ENCODE data around the gene SDHAF1.
"Not testable (repeated sequence)": the region's sequence is repeated elsewhere in the genome, so short reads cannot be mapped to it uniquely, and the experiment has no call there.

The SDHAF1 gene, protein sequence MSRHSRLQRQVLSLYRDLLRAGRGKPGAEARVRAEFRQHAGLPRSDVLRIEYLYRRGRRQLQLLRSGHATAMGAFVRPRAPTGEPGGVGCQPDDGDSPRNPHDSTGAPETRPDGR

DNA sequence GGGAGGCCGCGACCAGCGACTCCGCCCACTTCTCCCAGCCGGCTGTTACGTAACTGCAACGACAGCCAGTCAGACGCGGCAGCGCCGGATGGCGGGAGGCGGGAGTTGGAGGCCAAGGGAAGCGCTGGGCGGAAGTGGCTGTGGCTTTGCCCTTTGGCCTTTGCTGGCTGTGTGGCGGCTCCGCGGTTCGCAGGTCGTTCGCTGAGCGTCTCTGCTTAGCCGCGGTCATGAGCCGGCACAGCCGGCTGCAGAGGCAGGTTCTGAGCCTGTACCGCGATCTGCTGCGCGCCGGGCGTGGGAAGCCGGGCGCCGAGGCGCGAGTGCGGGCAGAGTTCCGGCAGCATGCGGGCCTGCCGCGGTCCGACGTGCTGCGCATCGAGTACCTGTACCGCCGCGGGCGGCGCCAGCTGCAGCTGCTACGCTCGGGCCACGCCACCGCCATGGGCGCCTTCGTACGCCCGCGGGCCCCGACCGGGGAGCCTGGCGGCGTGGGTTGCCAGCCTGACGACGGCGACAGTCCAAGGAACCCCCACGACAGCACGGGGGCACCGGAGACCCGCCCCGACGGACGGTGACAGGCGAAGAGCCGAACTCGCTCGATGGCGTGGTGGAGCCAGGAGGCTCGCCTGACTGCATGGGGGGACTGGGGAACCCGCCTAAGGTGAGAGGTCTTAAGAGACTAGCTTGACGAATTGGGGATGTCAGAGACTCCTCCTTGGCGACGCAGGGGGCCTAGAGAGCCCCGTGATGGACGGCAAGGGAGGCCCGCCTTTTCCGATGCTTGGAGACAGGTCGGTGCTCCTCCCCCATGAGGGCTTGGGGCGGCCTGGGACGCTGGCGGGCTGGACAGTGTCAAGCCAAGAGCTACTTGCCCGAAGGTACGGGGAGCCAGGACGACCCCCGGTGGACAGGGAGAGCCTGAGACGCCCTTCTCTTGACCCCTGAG is at the start of gene SDHAF1:
TSS of gene SDHAF1 (plus strand) at position 141 of the 946 bp plus-strand sequence. CDS start at position 228, 87 bp downstream.
- DNase-seq (ENCODE audit: low read depth in 2 of 2): peak; percentile 90 to 93

DNA sequence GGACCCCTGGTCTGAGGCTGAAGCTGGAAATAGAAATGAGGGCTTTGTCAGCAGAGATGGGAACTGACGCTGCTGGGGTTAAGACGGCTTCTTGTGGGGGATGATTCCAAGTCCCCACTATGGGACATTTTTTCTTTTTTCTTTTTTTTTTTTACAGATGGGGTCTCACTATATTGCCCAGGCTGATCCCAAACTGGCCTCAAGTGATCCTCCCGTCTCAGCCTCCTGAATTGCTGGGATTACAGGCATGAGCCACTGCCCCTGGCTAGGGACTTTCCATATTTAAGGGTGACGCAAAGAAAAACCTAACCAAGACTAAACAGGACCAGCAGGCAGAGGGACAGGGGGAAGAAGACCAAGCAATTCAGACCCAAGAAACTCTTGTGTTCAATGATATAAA is 48.8 kb upstream of the SDHAF1 start:
- DNase-seq (ENCODE audit: low read depth in 2 of 2): no peak

DNA sequence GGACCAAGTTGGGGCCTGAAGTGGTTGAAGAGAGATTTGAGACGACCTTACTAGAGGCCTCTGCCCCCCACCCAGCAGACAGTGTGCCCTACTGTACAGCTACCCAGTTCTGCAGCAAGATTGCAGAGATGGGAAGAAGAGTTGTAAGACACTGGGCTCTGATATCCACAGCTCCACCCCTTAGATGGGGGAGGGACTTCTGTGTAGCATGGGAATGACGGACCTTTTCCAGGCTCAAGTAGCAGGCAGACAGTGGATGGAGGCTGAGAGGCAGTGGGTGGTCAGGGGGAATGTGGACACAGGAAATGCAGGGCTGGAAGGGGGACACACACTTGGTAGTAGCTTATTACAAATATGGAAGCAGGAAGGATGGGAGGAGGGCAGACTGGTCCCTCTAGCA is 45.9 kb upstream of the SDHAF1 start:
- DNase-seq (ENCODE audit: low read depth in 2 of 2): no peak

DNA sequence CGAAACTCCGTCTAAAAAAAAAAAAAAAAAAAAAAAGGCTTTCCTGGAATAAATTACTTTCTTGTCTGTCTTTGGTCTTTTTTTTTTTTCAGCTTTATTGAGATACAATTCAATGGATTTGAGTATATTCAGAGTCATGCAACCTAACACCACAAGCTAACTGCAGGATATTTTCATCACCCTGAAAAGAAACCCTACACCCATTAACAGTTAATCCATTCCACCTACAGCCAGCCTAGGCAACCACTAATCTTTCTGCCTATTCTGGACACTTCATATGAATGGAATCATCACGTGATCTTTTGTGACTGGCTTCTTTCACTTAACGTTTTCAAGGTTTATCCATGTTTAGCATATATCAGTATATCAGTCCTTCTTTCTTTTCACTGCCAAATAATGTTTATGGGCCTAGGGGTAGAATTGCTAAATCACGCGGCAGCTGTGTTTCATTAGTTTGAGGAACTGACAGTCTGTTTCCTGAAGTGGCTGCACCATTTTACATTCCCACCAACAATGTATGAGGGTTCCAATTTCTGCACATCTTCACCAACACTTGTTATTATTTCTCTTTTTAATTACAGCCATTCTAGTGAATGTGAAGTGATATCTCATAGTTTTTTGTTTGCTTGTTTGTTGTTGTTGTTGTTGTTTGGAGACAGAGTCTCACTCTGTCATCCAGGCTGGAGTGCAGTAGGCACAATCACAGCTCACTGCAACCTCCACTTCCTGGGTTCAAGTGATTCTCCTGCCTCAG is 38.9 kb upstream of the SDHAF1 start:
- no peak for DNase-seq (ENCODE audit: low read depth in 2 of 2)

DNA sequence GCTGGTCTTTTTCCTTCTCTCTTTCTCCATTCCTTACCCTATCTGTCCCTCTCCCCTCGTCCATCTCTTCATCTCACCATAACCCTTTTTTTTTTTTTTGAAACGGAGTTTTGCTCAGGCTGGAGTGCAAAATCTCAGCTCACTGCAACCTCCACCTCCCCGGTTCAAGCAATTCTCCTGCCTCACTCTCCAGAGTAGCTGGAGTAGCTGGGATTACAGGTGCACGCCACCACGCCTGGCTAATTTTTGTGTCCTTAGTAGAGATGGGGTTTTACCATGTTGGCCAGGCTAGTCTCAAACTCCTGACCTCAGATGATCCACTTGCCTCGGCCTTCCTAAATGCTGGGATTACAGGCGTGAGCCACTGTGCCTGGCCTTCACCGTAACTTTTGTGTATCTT is 37.6 kb upstream of the SDHAF1 start:
- DNase-seq (ENCODE audit: low read depth in 2 of 2): not testable (repeated sequence)

DNA sequence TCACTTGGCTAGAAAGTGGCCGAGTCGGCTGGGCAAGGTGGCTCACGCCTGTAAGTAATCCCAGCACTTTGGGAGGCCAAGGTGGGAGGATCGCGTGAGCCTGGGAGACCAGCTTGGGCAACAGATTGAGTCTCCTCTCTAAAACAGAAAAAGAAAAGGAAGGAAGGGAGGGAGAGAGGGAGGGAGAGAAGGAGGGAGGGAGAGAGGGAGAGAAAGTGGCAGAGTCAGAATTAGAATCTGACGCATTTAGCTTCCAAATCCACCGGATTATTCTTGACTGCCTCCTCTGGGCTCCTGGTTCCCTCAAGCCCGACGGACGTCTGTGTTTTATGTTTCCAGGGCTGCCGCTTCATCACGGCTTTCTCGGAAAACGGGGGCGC is 36.3 kb upstream of the SDHAF1 start:
- DNase-seq (ENCODE audit: low read depth in 2 of 2): no peak

DNA sequence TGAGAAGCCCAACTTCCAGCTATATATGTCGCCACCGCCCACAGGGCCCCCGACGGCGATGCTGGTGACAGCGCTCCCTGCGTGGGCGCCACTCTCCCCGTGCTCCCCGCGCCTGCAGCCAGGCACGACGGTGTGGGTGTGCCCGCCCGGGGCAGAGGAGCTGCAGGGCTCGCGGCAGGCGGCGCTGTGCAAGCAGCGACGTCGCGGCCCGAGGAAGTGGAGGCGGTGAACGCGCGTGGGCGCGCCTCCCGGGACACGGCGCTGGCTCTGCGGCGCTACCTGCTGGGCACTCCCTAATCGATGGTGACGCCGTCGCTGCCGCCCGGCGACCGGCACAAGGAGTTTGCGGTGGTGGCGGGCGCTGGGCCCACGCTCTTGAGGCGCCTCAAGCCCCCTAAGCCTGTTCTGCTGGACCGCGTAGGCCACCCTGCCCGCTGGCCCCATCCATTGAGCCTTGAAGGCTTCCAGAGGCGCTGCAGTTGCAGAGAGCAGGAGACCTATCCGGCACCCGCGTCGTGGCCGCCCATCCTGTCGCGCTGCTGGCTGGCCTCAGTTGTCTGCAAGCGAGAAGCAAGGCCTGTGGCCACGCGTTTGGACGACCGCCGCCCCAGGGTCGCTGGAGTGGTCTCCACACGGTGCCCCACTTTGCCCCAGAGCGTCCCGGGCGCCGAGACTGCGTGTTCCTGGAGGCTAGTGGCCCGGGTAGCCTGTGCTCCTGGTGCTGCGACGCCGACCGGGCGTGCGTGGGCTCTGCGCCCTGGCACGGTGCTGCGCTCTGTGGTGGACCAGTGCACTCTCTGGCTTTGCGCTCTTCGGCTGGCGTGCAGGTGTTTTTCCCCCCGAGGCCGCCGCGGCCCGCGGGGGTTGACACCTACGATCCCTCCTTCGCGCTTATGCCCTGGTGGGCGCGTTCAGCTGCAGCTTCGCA is 35.7 kb upstream of the SDHAF1 start:
- DNase-seq (ENCODE audit: low read depth in 2 of 2): peak; percentile 87 to 94

DNA sequence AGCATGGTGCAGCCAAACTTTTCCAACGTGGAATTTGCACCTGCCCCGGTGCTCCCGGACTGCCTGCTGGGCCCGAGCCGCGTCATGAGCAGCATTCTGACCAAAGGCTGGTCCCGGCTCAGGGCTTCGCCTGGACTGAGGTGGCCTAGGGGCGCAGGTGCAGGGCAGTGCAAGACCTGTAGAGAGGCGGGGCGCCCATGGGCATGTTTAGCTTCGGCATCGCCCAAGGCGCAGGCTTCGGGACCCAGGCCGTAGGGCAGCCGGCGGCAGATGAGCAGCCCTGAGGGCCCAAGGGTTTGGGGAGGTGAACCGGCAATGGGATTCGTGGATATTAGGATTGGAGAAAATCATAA is 35.0 kb upstream of the SDHAF1 start:
- no peak for DNase-seq (ENCODE audit: low read depth in 2 of 2)

DNA sequence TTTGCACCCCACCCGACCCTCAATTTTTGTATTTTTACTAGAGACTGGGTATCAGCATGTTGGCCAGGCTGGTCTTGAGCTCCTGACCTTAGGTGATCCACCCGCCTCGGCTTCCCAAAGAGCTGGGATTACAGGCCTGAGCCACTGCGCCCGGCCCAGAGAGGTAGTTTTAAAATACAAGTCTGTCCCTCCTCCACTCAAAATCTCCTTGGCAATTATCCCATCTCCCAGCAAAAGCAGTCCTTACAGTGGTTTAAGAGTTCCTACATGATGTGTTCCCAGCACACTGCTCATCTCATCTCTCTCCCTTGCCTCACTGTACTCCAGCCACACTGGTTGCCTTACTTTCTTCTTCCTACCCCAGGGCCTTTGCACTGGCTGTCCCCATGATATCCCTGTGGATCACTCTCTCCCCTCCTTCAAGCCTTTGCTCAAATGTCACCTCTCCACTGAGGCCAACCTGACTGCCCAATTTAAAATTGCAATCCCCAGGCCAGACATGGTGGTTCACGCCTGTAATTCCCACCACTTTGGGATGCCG is 34.5 kb upstream of the SDHAF1 start:
- no peak for DNase-seq (ENCODE audit: low read depth in 2 of 2)

DNA sequence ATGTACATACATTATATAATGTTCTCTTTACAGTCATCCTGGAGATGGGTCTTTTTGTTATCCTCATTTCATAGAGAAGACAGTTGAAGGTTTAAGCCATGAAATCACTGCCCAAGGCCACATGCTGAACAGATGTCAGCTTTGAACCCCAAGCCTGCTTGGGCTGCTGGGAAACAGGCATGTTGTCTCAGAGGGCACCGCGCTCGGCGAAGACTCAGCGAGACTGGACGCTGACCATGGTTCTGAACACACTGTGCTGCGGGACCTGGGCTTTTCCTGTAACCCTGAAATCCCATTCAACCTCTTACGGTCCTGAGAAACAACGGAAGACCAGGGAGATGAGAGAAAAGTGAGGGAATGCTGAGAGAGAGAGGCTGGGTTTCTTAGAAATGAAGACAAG is 31.5 kb upstream of the SDHAF1 start:
- DNase-seq (ENCODE audit: low read depth in 2 of 2): no peak

DNA sequence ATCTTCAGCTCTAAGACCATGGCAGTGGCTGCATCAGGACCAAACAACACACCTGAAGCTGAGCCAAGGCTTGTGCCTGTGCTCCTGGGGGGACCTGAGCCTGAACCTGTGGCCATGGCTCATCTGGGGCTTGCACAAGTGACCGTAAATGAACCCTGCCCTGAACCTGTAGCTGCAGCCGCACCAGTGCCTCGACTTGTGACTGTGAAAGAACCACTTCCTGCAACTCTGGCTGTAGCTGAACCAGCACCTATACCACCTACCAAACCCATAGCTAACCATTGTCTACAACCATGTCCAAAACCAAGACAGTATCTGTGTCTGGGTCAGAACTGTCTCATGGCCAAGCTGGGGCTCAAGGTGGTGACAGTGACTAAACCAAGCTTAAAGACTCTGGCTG is 28.2 kb upstream of the SDHAF1 start:
- no peak for DNase-seq (ENCODE audit: low read depth in 2 of 2)

DNA sequence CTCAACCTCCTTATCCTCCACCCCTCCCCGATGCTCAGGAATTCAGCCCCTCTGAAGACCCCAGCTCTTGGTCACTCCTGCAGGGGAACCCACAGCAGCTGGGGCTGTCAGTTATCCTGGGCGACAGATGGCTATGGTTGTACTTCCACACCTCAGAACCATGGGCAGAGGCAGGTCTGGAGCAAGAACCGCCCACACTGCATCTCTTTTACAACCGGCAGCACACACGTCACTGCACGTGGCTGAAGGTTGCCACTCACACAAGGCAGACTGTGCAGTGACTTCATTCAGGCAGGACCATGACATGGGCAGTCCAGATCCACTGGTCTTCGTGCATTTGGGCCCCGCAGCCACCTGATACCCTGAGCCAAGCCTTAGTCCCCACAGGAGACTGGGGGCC is 21.5 kb upstream of the SDHAF1 start:
- no peak for DNase-seq (ENCODE audit: low read depth in 2 of 2)

DNA sequence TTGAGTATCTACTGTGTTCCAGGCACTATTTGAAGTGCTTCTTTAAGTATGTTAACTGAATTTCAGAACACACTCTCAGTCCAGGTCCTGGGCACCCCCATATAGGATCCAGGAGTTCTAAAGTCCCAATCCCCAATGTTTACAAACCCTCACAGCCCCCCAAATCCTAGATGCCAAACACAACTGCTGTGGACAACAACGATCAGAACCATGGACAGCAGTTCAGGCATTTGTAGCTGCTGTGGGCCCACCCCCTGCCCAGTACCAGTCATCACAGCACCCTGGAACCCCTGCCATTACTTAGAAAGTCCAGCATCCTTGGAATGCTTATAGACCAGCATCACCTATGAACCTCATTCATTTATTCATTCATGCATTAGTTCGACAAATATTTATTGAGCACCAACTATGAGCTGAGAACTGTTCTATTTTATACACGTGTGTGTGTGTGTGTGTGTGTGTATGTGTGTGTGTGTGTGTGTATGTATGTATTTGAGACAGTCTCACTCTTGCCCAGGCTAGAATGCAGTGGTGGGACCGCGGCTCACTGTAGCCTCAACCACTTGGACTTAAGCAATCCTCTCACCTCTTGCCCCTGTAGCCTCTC is 19.3 kb upstream of the SDHAF1 start:
- DNase-seq (ENCODE audit: low read depth in 2 of 2): no peak

DNA sequence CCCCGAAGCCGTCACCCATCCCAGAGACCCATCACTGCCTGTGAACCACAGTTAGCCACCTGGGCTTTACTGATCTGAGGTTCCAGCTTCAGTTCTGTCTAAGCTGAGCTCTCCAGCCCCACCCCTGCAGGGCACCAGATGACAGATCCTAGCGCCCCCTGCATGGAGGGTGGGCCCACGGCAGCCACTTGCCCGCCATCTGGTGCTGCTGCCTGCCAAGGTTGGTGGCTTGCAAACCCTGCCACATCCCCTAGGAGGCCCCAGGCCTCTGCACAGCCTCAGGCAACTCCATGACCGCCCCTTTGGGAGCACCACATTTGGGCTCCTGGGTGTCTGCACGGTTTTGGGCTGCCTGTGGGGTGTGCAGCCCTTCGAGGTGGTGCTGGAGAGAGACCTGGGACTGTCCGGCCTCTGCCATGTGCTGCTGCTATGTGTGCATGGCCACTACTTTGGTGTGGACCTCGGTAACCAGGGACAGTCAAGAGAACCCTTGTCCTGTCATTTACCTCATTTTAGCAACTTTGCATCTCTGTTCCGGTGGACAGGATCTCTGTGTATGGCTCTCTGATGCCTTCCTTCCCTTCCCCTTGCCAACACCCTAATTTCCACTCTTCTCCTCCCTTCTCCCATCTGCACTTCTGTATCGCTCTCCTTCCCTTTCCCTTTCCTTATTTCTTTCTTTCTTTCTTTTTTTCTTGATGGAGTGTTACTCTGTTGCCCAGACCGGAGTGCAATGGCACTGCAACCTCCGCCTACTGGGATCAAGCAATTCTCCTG is 17.4 kb upstream of the SDHAF1 start:
- no peak for DNase-seq (ENCODE audit: low read depth in 2 of 2)

DNA sequence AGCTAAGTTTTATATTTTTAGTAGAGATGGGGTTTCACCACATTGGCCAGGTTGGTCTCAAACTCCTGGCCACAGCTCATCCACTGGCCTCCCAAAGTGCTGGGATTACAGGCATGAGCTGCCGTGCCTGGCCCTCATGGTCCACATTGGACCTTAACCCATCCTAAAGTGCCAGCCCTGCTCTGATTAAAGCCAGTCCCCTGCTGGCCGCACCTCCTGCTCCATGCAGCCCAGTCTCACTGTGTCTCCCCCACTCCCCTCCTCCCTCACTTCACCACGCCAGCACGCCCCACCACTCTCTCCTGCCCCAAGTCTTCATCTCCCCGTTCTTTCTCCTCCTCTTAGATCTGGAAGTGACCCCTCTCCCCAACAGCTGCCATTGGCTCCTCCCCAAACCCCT is 16.7 kb upstream of the SDHAF1 start:
- no peak for DNase-seq (ENCODE audit: low read depth in 2 of 2)

DNA sequence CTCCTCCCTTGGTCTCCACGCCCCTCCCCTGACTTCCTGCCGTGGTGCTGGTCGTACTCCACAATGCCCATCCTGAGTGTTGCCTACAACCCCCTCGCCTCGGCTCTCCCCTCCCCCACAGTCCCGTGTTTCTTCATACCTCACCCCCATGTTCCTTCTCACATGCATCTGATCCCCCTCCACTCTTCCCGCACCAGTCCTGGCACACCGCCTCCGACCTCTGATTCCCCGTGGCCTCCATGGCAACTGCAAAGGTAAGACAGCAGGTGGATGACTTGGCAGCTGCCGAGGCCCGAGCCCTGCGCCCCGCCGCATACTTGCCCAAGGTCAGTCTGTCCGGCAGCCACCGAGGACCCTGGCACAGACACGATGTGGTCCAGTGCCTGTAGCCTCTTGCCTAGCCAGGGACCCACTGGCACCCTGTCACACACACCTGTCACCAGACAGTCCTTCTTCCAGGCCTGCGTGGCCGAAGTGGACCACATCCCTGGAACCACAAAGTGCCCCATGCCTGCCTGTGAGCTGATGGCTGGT is 16.1 kb upstream of the SDHAF1 start:
- no peak for DNase-seq (ENCODE audit: low read depth in 2 of 2)

DNA sequence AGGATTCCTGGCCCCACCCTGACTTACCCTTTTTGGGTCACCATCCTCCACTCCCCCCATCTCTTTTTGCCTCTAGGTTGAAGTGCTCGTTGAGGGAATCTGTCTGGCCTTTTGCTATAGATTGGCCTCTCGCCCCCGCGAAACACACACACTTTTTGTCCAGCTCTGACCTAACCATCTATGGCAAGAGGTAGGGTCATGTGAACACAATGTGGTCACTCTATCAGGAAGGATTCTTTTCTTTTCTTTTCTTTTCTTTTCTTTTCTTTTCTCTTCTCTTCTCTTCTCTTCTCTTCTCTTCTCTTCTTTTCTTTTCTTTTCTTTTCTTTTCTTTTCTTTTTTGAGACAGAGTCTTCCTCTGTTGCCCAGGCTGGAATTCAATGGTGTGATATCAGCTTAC is 14.0 kb upstream of the SDHAF1 start:
- not testable (repeated sequence) for DNase-seq (ENCODE audit: low read depth in 2 of 2)

DNA sequence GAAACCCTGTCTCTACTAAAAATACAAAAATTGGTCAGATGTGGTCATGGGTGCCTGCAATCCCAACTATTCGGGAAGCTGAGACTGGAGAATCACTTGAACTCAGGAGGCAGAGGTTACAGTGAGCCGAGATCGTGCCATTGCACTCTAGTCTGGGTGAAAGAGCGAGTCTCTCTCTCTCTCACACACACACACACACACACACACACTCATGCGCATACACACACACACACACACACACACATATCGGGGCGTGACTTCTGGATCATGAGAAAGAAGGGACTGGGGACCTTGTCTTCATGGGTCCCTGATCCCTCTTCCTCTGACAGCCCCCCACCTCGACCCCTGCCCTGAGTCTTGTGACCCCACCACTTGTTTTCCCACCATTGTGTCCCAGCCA is 11.8 kb upstream of the SDHAF1 start:
- no peak for DNase-seq (ENCODE audit: low read depth in 2 of 2)

DNA sequence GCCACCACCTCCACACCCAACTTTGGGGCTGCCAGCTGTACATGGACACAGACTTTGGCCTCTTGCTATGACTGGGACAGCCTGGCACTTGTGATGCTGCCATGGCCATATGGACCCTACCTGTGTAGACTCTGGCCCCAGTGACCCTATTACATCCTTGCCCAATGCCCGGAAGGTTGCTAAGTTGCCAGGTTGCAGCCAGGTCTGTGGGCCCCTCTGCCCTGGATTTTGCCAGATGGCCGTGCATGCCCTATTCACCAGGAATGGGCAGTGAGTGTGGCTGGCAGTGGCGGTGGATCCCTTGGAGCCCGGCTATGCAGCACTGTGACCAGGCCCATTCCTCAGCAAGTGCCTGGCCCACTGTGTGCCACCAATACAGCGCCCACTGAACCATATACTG is 8.9 kb upstream of the SDHAF1 start:
- no peak for DNase-seq (ENCODE audit: low read depth in 2 of 2)
